GM12878 (cell line): ENCODE data around the gene SHB. TPM values are rescaled to one million over a fixed set of nuclear protein-coding genes. Genes with fewer than 3 reads are reported as not detected.

Source experiments
- ATAC-seq: fragments of 200-7000 bp; cut with Tn5 transposase; 3 replicates; pipeline ENCODE4 v1.9.1; 2020; ENCODE audit warnings: mild to moderate bottlenecking, moderate library complexity
- BruUV-seq: library from RNA; stranded (reverse); fragments of 400-500 nt; replicated peaks from 2 replicates; lab custom pipeline; 2021; lab: Mats Ljungman, UMichigan
- CTCF ChIA-PET: fragments of 300-600 bp; sonication (Branson Sonifier 250); formaldehyde crosslinking; extraction: SDS; loops from one replicate; lab custom pipeline; 2021; ENCODE audit warnings: inconsistent platforms; lab: Yijun Ruan, JAX
- POLR2A ChIA-PET: fragments of 350-600 bp; formaldehyde crosslinking; extraction: SDS; loops from one replicate; lab custom pipeline; 2021; ENCODE audit warnings: inconsistent platforms; lab: Charles Lee
- RAD21 ChIA-PET: fragments of 300-600 bp; sonication (Branson Sonifier 250); formaldehyde crosslinking; loops from one replicate; lab custom pipeline; 2023; ENCODE audit warnings: antibody characterized with exemption; ENCODE audit not compliant: unreplicated experiment; lab: Charles Lee
- SMC1A ChIA-PET: fragments of 300-600 bp; sonication (Branson Sonifier 250); formaldehyde crosslinking; loops from one replicate; lab custom pipeline; 2023; ENCODE audit not compliant: unreplicated experiment, uncharacterized antibody; lab: Charles Lee
- DNase-seq: peaks from one replicate; pipeline ENCODE4 v3.0.0-alpha.2; 2011; ENCODE audit warnings: low read depth, low spot score
- FAIRE-seq: peaks from 3 replicates; lab custom pipeline; 2011; peaks lifted over from hg19 to GRCh38; lab: Jason Lieb, UNC
- H2AFZ ChIP-seq: 2 replicates; pipeline ENCODE4 v1.6.0; 2011; ENCODE audit warnings: low read depth, low read length, control low read depth; ENCODE audit not compliant: control insufficient read depth
- H3K27ac ChIP-seq: 2 replicates; pipeline ENCODE4 v1.5.1; 2011; ENCODE audit warnings: control low read depth; ENCODE audit not compliant: control insufficient read depth, insufficient read depth
- H3K27me3 ChIP-seq, 2 experiments: replicated peaks in 1 of 2; 2 replicates each; pipeline versions ENCODE4 v1.6.0 to v1.6.1; 2011; ENCODE audit warnings: low read length in 1 of 2; ENCODE audit not compliant: control insufficient read depth in 2 of 2, insufficient read depth in 2 of 2
- H3K36me3 ChIP-seq, 2 experiments: 2 replicates each; pipeline ENCODE4 v1.5.1; 2011; ENCODE audit warnings: low read length in 1 of 2; ENCODE audit not compliant: control insufficient read depth in 2 of 2, insufficient read depth in 2 of 2
- H3K4me1 ChIP-seq: 2 replicates; pipeline ENCODE4 v1.6.1; 2011; ENCODE audit warnings: mild to moderate bottlenecking, low read length, moderate library complexity, mixed read lengths; ENCODE audit not compliant: control insufficient read depth, insufficient read depth
- H3K4me2 ChIP-seq: 2 replicates; pipeline ENCODE4 v1.6.0; 2011; ENCODE audit warnings: control low read depth; ENCODE audit not compliant: control insufficient read depth, insufficient read depth
- H3K4me3 ChIP-seq: fragments of 200-600 bp; sonication (generic); 2 replicates; pipeline ENCODE4 v1.5.1; 2016
- H3K79me2 ChIP-seq: 2 replicates; pipeline ENCODE4 v1.6.0; 2011; ENCODE audit warnings: low read length; ENCODE audit not compliant: control insufficient read depth, insufficient read depth
- H3K9ac ChIP-seq: 2 replicates; pipeline ENCODE4 v1.8.0; 2011; ENCODE audit warnings: low read length, control low read depth, mixed read lengths; ENCODE audit not compliant: control insufficient read depth, insufficient read depth
- H3K9me3 ChIP-seq: replicated peaks from 3 replicates; pipeline ENCODE4 v1.5.1; 2011; ENCODE audit warnings: mild to moderate bottlenecking, low read length; ENCODE audit not compliant: control insufficient read depth, insufficient read depth
- H4K20me1 ChIP-seq: 2 replicates; pipeline ENCODE4 v1.6.0; 2011; ENCODE audit not compliant: control insufficient read depth, insufficient read depth
- BHLHE40 ChIP-seq, 2 experiments: fragments of 450-650 bp in 1 of 2; IDR thresholded peaks; 2 replicates each; pipeline ENCODE4 v1.6.1; 2011 to 2017; ENCODE audit warnings: low read depth in 2 of 2, borderline replicate concordance in 1 of 2, improper control_type of control experiment in 1 of 2, low read length in 1 of 2, mild to moderate bottlenecking in 1 of 2
- HCFC1 ChIP-seq: fragments of 150-350 bp; IDR thresholded peaks from 2 replicates; pipeline ENCODE4 v1.6.1; 2014; ENCODE audit warnings: low read length
- JUNB ChIP-seq: IDR thresholded peaks from 2 replicates; pipeline ENCODE4 v1.6.1; 2016; ENCODE audit warnings: antibody characterized with exemption, mild to moderate bottlenecking
- LARP7 ChIP-seq: fragments of 450-650 bp; IDR thresholded peaks from 2 replicates; pipeline ENCODE4 v1.6.1; 2017; ENCODE audit warnings: mild to moderate bottlenecking
- NFYA ChIP-seq: IDR thresholded peaks from 2 replicates; pipeline ENCODE4 v1.6.1; 2011; ENCODE audit warnings: low read depth, mild to moderate bottlenecking, low read length, improper control_type of control experiment, borderline replicate concordance
- NFYB ChIP-seq: IDR thresholded peaks from 2 replicates; pipeline ENCODE4 v1.6.1; 2011; ENCODE audit warnings: low read depth, mild to moderate bottlenecking, low read length, improper control_type of control experiment, moderate library complexity; ENCODE audit not compliant: insufficient read depth
- PML ChIP-seq: IDR thresholded peaks from 2 replicates; pipeline ENCODE4 v1.6.1; 2012; ENCODE audit warnings: low read length, inconsistent platforms
- RAD21 ChIP-seq: IDR thresholded peaks from 2 replicates; pipeline ENCODE4 v1.6.1; 2011; ENCODE audit warnings: mild to moderate bottlenecking, low read depth, low read length, moderate library complexity; ENCODE audit not compliant: insufficient read depth
- RB1 ChIP-seq: fragments of 450-650 bp; formaldehyde crosslinking; IDR thresholded peaks from 2 replicates; pipeline ENCODE4 v1.6.1; 2017; ENCODE audit warnings: mild to moderate bottlenecking, borderline replicate concordance
- RUNX3 ChIP-seq: IDR thresholded peaks from 2 replicates; pipeline ENCODE4 v1.6.1; 2012; ENCODE audit warnings: low read length, inconsistent platforms
- SPI1 ChIP-seq: IDR thresholded peaks from 2 replicates; pipeline ENCODE4 v1.6.1; 2011; ENCODE audit warnings: low read depth, mild to moderate bottlenecking, low read length, moderate library complexity, borderline replicate concordance; ENCODE audit not compliant: insufficient read depth
- SRF ChIP-seq, 2 experiments: IDR thresholded peaks; 2 replicates each; pipeline ENCODE4 v1.6.1; 2011; ENCODE audit warnings: low read depth in 2 of 2, low read length in 2 of 2, mild to moderate bottlenecking in 1 of 2, moderate library complexity in 1 of 2
- ZNF274 ChIP-seq: IDR thresholded peaks from one replicate; pipeline ENCODE4 v1.8.0; 2011; ENCODE audit not compliant: insufficient read length, insufficient read depth
- WGBS: methylation state at CpG from one replicate; pipeline ENCODE4 v1.1.6; 2016; ENCODE audit warnings: low lambda C conversion rate; ENCODE audit not compliant: insufficient replicate concordance, insufficient coverage; ENCODE audit errors: missing lambda C conversion rate; 5-methylcytosine and 5-hydroxymethylcytosine counted together
- in situ Hi-C: fragments of 300-500 bp; cut with MboI; formaldehyde crosslinking; loops from 9 replicates; pipeline ENCODE4 v1.14.3; 2018; ENCODE audit warnings: mixed read lengths
- intact Hi-C: fragments of 100-400 bp; cut with micrococcal nuclease; formaldehyde crosslinking; loops from one replicate; pipeline ENCODE4 v1.14.2; 2022; ENCODE audit not compliant: unreplicated experiment
- polyA plus RNA-seq, 11 experiments: library from polyadenylated mRNA; depleted of rRNA in 4 of 11; unstranded in 6 of 11; stranded (reverse) in 5 of 11; fragments of >200 nt; fragmentation: Nextera tagmentation in 4 of 11; fragmentation: Illumina TruSeq in 1 of 11; extraction: Ambion mirVana in 4 of 11; extraction: Trizol in 1 of 11; gene quantifications; 1 replicate in 1 of 11; 2 replicates in 10 of 11; pipeline versions ENCODE4 v1.2.1 to v1.2.3, GENCODE V29; 2011 to 2016; ENCODE audit warnings: inconsistent platforms in 2 of 11, missing spikeins in 2 of 11, low read depth in 1 of 11
- total RNA-seq, 4 experiments: library from RNA; depleted of rRNA in 3 of 4; stranded (reverse); fragments of >200 nt in 3 of 4; fragmentation: Illumina TruSeq in 1 of 4; extraction: Trizol in 1 of 4; gene quantifications; 2 replicates each; pipeline versions ENCODE4 v1.2.1 to v1.2.3, GENCODE V29; 2013 to 2021
- TF ChIP-seq, protein P1 (sequence below): fragments of 450-650 bp; IDR thresholded peaks from 2 replicates; pipeline ENCODE4 v1.6.1; 2016; ENCODE audit warnings: mild to moderate bottlenecking, moderate library complexity, borderline replicate concordance

Gene SHB
- total and polyA plus RNA-seq, 10 of the 15 experiments (the other 5 are each of a cell fraction or from before 2014, with no cell fraction given), result 0.29 to 6.2 (median 1.3) TPM

DNA sequence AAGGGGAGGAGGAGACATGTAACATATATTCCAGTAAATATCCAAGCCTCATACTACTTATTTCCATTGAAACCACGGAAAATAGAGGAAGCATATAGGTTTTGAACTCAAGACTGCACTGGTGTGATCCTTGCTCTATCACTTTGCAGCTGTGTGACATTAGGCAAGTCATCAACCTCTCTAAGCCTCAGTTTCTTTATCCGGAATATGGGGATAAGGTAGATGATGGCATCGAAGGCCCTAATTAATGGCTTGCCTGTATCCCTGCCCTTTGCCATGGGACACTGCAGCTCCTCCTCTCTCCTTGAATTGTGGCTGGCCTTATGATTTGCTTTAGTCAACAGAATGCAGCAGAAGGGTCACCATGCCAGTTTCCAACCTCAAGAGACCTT, 6.9 kb downstream of the SHB start:
- Histone ChIP-seq H3K4me1 (peaks cover 44% of the 10 kb centered on the region), H3K4me2 (no peak overlapping the region), H2AFZ (no peak overlapping the region), H3K27me3 (peaks cover 0 to 5% of the 10 kb centered on the region in 2 experiments; a peak in 2 of 4 replicates), H3K36me3 (no peaks in the 10 kb centered on the region), H3K4me3 (no peak overlapping the region), H4K20me1 (no peaks in the 10 kb centered on the region), H3K9me3 (no peaks in the 10 kb centered on the region), H3K79me2 (no peaks in the 10 kb centered on the region), H3K9ac (no peak overlapping the region), H3K27ac (no peak overlapping the region)
- TF ChIP-seq ZNF274 (no peak), RB1 (no peak), HCFC1 (no peak), PML (no peak), NFYB (no peak), SRF (IDR thresholded peaks at IDR 0.05; ENCODE audit: low read depth in 2 of 2, low read length in 2 of 2) (no peak), RAD21 (no peak), RUNX3 (no peak), JUNB (no peak), BHLHE40 (IDR thresholded peaks at IDR 0.05; ENCODE audit: borderline replicate concordance in 1 of 2, low read depth in 2 of 2, low read length in 1 of 2) (no peak), LARP7 (no peak), SPI1 (no peak), NFYA (no peak)
- TF ChIP-seq, protein P1, sequence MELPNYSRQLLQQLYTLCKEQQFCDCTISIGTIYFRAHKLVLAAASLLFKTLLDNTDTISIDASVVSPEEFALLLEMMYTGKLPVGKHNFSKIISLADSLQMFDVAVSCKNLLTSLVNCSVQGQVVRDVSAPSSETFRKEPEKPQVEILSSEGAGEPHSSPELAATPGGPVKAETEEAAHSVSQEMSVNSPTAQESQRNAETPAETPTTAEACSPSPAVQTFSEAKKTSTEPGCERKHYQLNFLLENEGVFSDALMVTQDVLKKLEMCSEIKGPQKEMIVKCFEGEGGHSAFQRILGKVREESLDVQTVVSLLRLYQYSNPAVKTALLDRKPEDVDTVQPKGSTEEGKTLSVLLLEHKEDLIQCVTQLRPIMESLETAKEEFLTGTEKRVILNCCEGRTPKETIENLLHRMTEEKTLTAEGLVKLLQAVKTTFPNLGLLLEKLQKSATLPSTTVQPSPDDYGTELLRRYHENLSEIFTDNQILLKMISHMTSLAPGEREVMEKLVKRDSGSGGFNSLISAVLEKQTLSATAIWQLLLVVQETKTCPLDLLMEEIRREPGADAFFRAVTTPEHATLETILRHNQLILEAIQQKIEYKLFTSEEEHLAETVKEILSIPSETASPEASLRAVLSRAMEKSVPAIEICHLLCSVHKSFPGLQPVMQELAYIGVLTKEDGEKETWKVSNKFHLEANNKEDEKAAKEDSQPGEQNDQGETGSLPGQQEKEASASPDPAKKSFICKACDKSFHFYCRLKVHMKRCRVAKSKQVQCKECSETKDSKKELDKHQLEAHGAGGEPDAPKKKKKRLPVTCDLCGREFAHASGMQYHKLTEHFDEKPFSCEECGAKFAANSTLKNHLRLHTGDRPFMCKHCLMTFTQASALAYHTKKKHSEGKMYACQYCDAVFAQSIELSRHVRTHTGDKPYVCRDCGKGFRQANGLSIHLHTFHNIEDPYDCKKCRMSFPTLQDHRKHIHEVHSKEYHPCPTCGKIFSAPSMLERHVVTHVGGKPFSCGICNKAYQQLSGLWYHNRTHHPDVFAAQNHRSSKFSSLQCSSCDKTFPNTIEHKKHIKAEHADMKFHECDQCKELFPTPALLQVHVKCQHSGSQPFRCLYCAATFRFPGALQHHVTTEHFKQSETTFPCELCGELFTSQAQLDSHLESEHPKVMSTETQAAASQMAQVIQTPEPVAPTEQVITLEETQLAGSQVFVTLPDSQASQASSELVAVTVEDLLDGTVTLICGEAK, result no peak
- POLR2A ChIA-PET, result interaction anchor here (1.3 to 1.8 kb wide), 4 partner anchors 64 to 108 kb away, joined by 3 to 7 read pairs (median 5); no protein-coding TSS in a partner anchor
- SMC1A ChIA-PET, result interaction anchor here (0.9 to 4.9 kb wide), 17 partner anchors 9 to 159 kb away, joined by 3 to 39 read pairs (median 5); no protein-coding TSS in a partner anchor
- intact Hi-C loops (loop anchor here (10.0 kb wide), 2 partner anchors 317 to 597 kb away; partner anchors contain the start of gene ZBTB5), in situ Hi-C loops (no loop called here)
- no peak for DNase-seq
- RAD21 ChIA-PET, result interaction anchor here (1.0 to 3.3 kb wide), 11 partner anchors 26 to 149 kb away, joined by 3 to 23 read pairs (median 5); no protein-coding TSS in a partner anchor
- no peak for ATAC-seq
- no peak for FAIRE-seq
- WGBS, result 73% methylated on average over 3 of the region's 3 CpGs
- CTCF ChIA-PET, result interaction anchor here (1.2 to 3.7 kb wide), 6 partner anchors 10 to 149 kb away, joined by 3 to 25 read pairs (median 4); no protein-coding TSS in a partner anchor
- no TSS peak for BruUV-seq
